B cell (primary cell): Measurements from ENCODE around the gene MFSD2A. TPM values are rescaled to one million over a fixed set of nuclear protein-coding genes. Genes with fewer than 3 reads are reported as not detected.
A peak's percentile ranks its signal among the peaks of the same experiment; 100 is the strongest.

Experiments
- ATAC-seq: fragments of 200-7000 bp; cut with Tn5 transposase; one replicate; pipeline ENCODE4 v1.10.0; 2021; ENCODE audit warnings: low read depth, mild to moderate bottlenecking, moderate number of reproducible peaks, moderate library complexity
- CTCF ChIA-PET: fragments of 350-600 bp; sonication (Branson Sonifier 250); formaldehyde crosslinking; loops from one replicate; lab custom pipeline; 2021; ENCODE audit warnings: antibody characterized with exemption, inconsistent platforms; lab: Charles Lee
- POLR2A ChIA-PET: fragments of 350-600 bp; sonication (Branson Sonifier 250); formaldehyde crosslinking; loops from one replicate; lab custom pipeline; 2021; ENCODE audit warnings: antibody characterized with exemption; lab: Charles Lee
- DNase-seq: peaks from one replicate; pipeline ENCODE4 v3.0.0; 2013
- H2AFZ ChIP-seq: 2 replicates; pipeline ENCODE4 v1.6.1; 2012; ENCODE audit warnings: mild to moderate bottlenecking, low read depth, low read length; ENCODE audit not compliant: insufficient read depth, poor library complexity, severe bottlenecking
- H3K27ac ChIP-seq, 2 donors: 1 replicate in 1 of 2; 2 replicates in 1 of 2; pipeline ENCODE4 v1.5.1; 2012 to 2013; ENCODE audit warnings: low read length in 2 of 2, mild to moderate bottlenecking in 2 of 2, moderate library complexity in 1 of 2
- H3K27me3 ChIP-seq, 4 experiments: fragments of 200-600 bp in 1 of 4; sonication (generic) in 1 of 4; replicated peaks in 1 of 4; 1 replicate in 2 of 4; 2 replicates in 2 of 4; pipeline versions ENCODE4 v1.6.1 to v1.7.0; 2013 to 2016; ENCODE audit warnings: low read length in 3 of 4, mild to moderate bottlenecking in 2 of 4, mixed read lengths in 1 of 4, moderate library complexity in 1 of 4; ENCODE audit not compliant: insufficient read depth in 4 of 4, control insufficient read depth in 3 of 4; ENCODE audit errors: control extremely low read depth in 1 of 4
- H3K36me3 ChIP-seq, 2 experiments: replicated peaks in 1 of 2; 1 replicate in 1 of 2; 2 replicates in 1 of 2; pipeline versions ENCODE4 v1.6.1 to v1.7.1; 2013; ENCODE audit warnings: low read length in 1 of 2; ENCODE audit not compliant: insufficient read depth in 2 of 2, control insufficient read depth in 1 of 2; ENCODE audit errors: control extremely low read depth in 1 of 2, extremely low read depth in 1 of 2
- H3K4me1 ChIP-seq, 2 donors: fragments of 200-600 bp in 1 of 2; sonication (generic) in 1 of 2; 1 replicate in 1 of 2; 2 replicates in 1 of 2; pipeline versions ENCODE4 v1.5.1 to v1.6.1; 2013 to 2017; ENCODE audit warnings: low read length in 2 of 2; ENCODE audit not compliant: control insufficient read depth in 2 of 2, insufficient read depth in 2 of 2
- H3K4me2 ChIP-seq: replicated peaks from 2 replicates; pipeline ENCODE3; 2012; ENCODE audit warnings: mild to moderate bottlenecking, low read depth, low read length; ENCODE audit not compliant: poor library complexity, severe bottlenecking
- H3K4me3 ChIP-seq, 5 experiments: fragments of 200-600 bp in 1 of 5; sonication (generic) in 1 of 5; 1 replicate in 3 of 5; 2 replicates in 2 of 5; pipeline versions ENCODE4 v1.5.1 to v1.7.0; 2011 to 2016; ENCODE audit warnings: low read length in 4 of 5, mild to moderate bottlenecking in 4 of 5, low read depth in 2 of 5, control low read depth in 1 of 5, moderate library complexity in 1 of 5; ENCODE audit not compliant: insufficient read depth in 1 of 5; ENCODE audit errors: control extremely low read depth in 1 of 5, extremely low read depth in 1 of 5
- H3K79me2 ChIP-seq: fragments of 200-600 bp; sonication (generic); one replicate; pipeline ENCODE4 v1.6.0; 2016; ENCODE audit warnings: low read length; ENCODE audit not compliant: control insufficient read depth, insufficient read depth
- H3K9ac ChIP-seq: fragments of 200-600 bp; sonication (generic); 2 replicates; pipeline ENCODE4 v1.6.1; 2017; ENCODE audit warnings: mild to moderate bottlenecking, low read length, moderate library complexity
- H3K9me3 ChIP-seq, 3 donors: one replicate each; pipeline versions ENCODE4 v1.6.1 to v1.7.1; 2013; ENCODE audit warnings: low read length in 2 of 3; ENCODE audit not compliant: control insufficient read depth in 2 of 3, insufficient read depth in 1 of 3; ENCODE audit errors: control extremely low read depth in 1 of 3
- H4K20me1 ChIP-seq: 2 replicates; pipeline ENCODE4 v1.6.0; 2012; ENCODE audit warnings: mild to moderate bottlenecking, low read length; ENCODE audit not compliant: insufficient read depth, control insufficient read depth, poor library complexity, severe bottlenecking
- H3K27ac Mint-ChIP-seq: one replicate; pipeline ENCODE4 v1.8.0; 2021; ENCODE audit warnings: mixed read lengths
- H3K27me3 Mint-ChIP-seq: one replicate; pipeline ENCODE4 v1.8.0; 2021; ENCODE audit warnings: mixed read lengths
- H3K4me1 Mint-ChIP-seq: one replicate; pipeline ENCODE4 v1.8.0; 2021; ENCODE audit warnings: mixed read lengths
- H3K4me3 Mint-ChIP-seq: one replicate; pipeline ENCODE4 v1.8.0; 2021; ENCODE audit warnings: mixed read lengths
- H3K9me3 Mint-ChIP-seq: one replicate; pipeline ENCODE4 v1.8.0; 2022; ENCODE audit warnings: mixed read lengths; ENCODE audit not compliant: insufficient read depth
- EZH2 ChIP-seq: IDR thresholded peaks from 2 replicates; pipeline ENCODE4 v1.6.1; 2012; ENCODE audit warnings: borderline replicate concordance, low read depth, mild to moderate bottlenecking, moderate library complexity, low read length; ENCODE audit not compliant: insufficient read depth, poor library complexity, severe bottlenecking
- WGBS: methylation state at CpG from one replicate; pipeline ENCODE4 v1.1.5; 2013; ENCODE audit warnings: missing lambda C conversion rate; ENCODE audit not compliant: insufficient coverage; 5-methylcytosine and 5-hydroxymethylcytosine counted together
- intact Hi-C: fragments of 100-400 bp; cut with micrococcal nuclease; formaldehyde crosslinking; loops from one replicate; pipeline ENCODE4 v1.10.0; 2022
- polyA plus RNA-seq: library from polyadenylated mRNA; depleted of rRNA; stranded (reverse); fragments of >200 nt; gene quantifications from 2 replicates; pipeline ENCODE4 v1.2.3, GENCODE V29; 2012
- total RNA-seq, 2 donors: library from RNA; stranded (reverse); fragments of 120-200 nt in 1 of 2; gene quantifications; 1 replicate in 1 of 2; 2 replicates in 1 of 2; pipeline versions ENCODE4 v1.2.3 to v1.2.4, GENCODE V29; 2013 to 2022
- TF ChIP-seq, protein P1 (sequence below): fragments of 200-600 bp; IDR thresholded peaks from one replicate; pipeline ENCODE4 v1.8.0; 2022; ENCODE audit warnings: antibody characterized with exemption, mild to moderate bottlenecking

MFSD2A gene
- total and polyA plus RNA-seq, 2 donors (not counting 1 experiment from before 2014, with no cell fraction given): 1.8 to 3.9 TPM

DNA sequence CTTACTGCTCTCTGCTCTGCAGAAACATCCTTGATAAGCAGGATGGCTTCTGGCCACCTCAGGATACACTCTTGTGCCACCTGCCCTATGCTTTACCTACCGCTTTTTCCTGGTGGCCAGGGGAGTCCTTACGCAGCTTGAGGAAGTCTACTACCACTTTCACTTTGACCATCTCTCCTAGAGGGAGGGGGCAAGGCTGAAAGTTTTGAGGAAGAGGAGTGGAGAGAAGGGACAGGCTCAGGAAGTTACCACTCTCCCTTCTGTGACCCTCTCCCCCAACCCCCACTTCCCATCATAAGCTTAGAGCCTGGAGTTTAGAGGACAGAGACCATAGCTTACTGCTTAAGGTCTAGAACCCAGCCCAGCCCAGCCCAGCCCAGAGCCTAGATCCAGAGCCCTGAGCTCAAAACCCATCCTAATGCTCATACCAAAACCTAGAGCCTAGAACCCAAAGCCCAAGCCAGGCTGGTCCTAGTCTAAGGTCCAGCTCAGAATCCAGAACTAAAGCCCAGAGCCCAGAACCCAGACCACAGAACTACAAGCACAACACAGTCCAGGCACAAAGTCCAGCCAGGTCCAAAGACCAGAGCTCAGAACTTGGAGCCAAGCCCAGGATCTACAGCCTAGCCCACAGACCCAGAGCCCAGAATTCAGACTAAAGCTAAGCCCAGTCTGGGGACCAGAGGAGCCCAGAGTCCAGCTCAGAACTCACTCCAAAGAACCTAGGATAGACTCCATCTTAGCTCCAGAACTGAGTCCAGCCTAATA lies 18.0 kb upstream of the MFSD2A start:
- Mint-ChIP-seq H3K4me1 (peaks cover 3% of the 10 kb centered on the region), H3K9me3 (no peaks in the 10 kb centered on the region), H3K4me3 (no peak overlapping the region), H3K27ac (no peak overlapping the region), H3K27me3 (no peaks in the 10 kb centered on the region)
- no peak for ATAC-seq
- no peak overlapping the region for H3K9ac ChIP-seq
- H2AFZ ChIP-seq: peak overlapping the region; percentile 42
- POLR2A ChIA-PET: no interaction called here
- CTCF ChIA-PET: interaction anchor here (0.6 to 2.0 kb wide), 3 partner anchors 17 to 37 kb away, joined by 3 to 10 read pairs (median 5); no protein-coding TSS in a partner anchor
- peak overlapping the region; percentile 30 for H3K4me2 ChIP-seq
- intact Hi-C loops: no loop called here
- H3K4me1 ChIP-seq: peaks cover 0 to 5% of the 10 kb centered on the region in 2 donors
- no peak for TF ChIP-seq EZH2
- TF ChIP-seq, protein P1, sequence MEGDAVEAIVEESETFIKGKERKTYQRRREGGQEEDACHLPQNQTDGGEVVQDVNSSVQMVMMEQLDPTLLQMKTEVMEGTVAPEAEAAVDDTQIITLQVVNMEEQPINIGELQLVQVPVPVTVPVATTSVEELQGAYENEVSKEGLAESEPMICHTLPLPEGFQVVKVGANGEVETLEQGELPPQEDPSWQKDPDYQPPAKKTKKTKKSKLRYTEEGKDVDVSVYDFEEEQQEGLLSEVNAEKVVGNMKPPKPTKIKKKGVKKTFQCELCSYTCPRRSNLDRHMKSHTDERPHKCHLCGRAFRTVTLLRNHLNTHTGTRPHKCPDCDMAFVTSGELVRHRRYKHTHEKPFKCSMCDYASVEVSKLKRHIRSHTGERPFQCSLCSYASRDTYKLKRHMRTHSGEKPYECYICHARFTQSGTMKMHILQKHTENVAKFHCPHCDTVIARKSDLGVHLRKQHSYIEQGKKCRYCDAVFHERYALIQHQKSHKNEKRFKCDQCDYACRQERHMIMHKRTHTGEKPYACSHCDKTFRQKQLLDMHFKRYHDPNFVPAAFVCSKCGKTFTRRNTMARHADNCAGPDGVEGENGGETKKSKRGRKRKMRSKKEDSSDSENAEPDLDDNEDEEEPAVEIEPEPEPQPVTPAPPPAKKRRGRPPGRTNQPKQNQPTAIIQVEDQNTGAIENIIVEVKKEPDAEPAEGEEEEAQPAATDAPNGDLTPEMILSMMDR: no peak
- H3K9me3 ChIP-seq: no peaks in the 10 kb centered on the region
- WGBS: 50% methylated on average over 1 of the region's 2 CpGs
- DNase-seq: no peak
- peaks cover 0 to 2% (median 0%) of the 10 kb centered on the region in 4 experiments for H3K27me3 ChIP-seq
- no peak overlapping the region for H3K27ac ChIP-seq
- H3K36me3 ChIP-seq: no peaks in the 10 kb centered on the region
- H4K20me1 ChIP-seq: no peaks in the 10 kb centered on the region
- no peaks in the 10 kb centered on the region for H3K79me2 ChIP-seq
- H3K4me3 ChIP-seq: no peak overlapping the region

DNA sequence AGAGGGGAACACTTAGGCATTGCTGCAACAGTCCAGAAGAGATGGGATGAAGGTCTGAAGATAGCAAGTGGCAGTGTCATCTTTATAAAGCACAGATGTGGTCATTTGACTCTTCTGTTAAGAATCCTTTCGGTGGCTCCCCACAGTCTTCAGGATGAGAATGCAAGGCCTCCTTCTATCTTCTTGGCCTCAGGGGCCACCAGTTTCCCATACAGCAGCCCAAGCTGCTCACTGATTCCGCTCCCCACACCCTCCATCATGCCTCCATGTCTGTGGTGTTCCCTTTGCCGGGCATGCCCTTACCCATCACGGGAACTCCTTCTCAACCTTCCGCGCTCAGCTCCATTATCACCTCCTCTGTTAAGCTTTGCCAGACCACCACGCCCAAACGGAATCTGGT lies 16.1 kb upstream of the MFSD2A start:
- CTCF ChIA-PET: interaction anchor here (0.6 to 1.0 kb wide), 2 partner anchors 9 to 39 kb away, joined by 3 to 5 read pairs; no protein-coding TSS in a partner anchor
- H3K4me3 Mint-ChIP-seq: no peak overlapping the region

More for the DNA sequence above, 16.1 kb upstream of the MFSD2A start:
- intact Hi-C loops: no loop called here
- Histone ChIP-seq H3K27ac (no peak overlapping the region), H3K36me3 (no peaks in the 10 kb centered on the region), H3K79me2 (no peaks in the 10 kb centered on the region), H3K4me3 (no peak overlapping the region), H3K4me1 (peaks cover 0 to 5% of the 10 kb centered on the region in 2 donors), H3K9me3 (no peaks in the 10 kb centered on the region), H3K27me3 (no peaks in the 10 kb centered on the region), H3K4me2 (no peak overlapping the region), H4K20me1 (no peaks in the 10 kb centered on the region), H3K9ac (no peak overlapping the region), H2AFZ (no peak overlapping the region)
- H3K9me3 Mint-ChIP-seq: no peaks in the 10 kb centered on the region
- ATAC-seq (no peak), DNase-seq (no peak)
- H3K27ac Mint-ChIP-seq: no peak overlapping the region
- POLR2A ChIA-PET: no interaction called here
- TF ChIP-seq EZH2: no peak
- TF ChIP-seq, protein P1: no peak
- peaks cover 3% of the 10 kb centered on the region for H3K4me1 Mint-ChIP-seq
- no peaks in the 10 kb centered on the region for H3K27me3 Mint-ChIP-seq
- WGBS: 90% methylated on average over 2 of the region's 8 CpGs
